ENCODE results near the gene CRAT. TPM values are rescaled to one million over a fixed set of nuclear protein-coding genes. Genes with fewer than 3 reads are reported as not detected.

CRAT gene
- polyA plus RNA-seq, 1 experiment: 24.3 TPM

DNA sequence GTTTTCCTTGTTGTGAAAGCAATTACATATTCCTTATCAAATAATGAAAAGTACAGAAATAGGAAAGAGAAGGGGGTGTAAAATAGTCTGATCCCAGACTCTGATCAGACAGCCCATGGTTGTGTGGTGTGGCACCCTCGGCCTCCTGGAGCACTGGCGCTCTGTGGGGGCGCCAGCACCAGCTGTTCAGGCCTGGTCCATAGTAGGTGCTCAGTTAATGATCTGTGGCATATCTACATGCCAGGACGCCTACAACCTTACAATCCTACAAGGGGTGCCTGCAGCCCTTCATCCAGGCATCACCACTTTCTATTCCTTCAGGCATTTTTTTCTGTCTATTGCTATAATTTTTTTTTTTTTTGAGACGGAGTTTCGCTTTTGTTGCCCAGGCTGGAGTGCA is 57.6 kb downstream of the CRAT start:
- Histone ChIP-seq H3K27ac (ENCODE audit: low read depth, low read length) (no peak overlapping the region), H3K4me3 (ENCODE audit: low read depth, low read length) (no peak overlapping the region), H3K27me3 (ENCODE audit: control insufficient read depth, insufficient read depth, low read length) (no peaks in the 10 kb centered on the region), H3K9me3 (ENCODE audit: control insufficient read depth, insufficient read depth, low read length) (no peaks in the 10 kb centered on the region)
- ChIA-PET CTCF (no interaction called here), POLR2A (no interaction called here)
- TF ChIP-seq, protein P1, sequence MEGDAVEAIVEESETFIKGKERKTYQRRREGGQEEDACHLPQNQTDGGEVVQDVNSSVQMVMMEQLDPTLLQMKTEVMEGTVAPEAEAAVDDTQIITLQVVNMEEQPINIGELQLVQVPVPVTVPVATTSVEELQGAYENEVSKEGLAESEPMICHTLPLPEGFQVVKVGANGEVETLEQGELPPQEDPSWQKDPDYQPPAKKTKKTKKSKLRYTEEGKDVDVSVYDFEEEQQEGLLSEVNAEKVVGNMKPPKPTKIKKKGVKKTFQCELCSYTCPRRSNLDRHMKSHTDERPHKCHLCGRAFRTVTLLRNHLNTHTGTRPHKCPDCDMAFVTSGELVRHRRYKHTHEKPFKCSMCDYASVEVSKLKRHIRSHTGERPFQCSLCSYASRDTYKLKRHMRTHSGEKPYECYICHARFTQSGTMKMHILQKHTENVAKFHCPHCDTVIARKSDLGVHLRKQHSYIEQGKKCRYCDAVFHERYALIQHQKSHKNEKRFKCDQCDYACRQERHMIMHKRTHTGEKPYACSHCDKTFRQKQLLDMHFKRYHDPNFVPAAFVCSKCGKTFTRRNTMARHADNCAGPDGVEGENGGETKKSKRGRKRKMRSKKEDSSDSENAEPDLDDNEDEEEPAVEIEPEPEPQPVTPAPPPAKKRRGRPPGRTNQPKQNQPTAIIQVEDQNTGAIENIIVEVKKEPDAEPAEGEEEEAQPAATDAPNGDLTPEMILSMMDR (IDR thresholded peaks at IDR 0.05; ENCODE audit: low read depth, low read length): no peak
- no peak for DNase-seq (ENCODE audit: low read depth, low spot score)

DNA sequence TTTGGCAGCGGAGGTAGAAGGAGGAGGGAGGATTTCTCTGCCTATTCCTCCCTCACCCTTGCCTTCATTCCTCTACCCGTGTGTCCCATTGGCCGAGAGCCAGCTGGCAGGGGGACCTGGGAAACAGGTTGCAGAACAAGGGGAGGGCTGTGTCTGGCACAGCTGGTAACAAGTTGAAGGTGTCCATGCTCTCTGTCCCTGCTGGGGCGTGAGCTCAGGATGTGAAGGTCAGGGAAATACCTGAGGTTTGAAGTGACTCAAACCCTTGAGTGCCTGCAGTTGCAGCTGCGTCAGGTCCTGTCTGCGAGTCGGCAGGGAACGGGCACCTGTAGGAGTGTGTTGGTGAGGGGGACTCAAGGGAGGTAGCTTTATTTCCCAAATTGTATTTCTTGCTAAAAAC is 58.0 kb downstream of the CRAT start:
- no peak for DNase-seq (ENCODE audit: low read depth, low spot score)
- Histone ChIP-seq H3K4me3 (ENCODE audit: low read depth, low read length) (no peak overlapping the region), H3K27ac (ENCODE audit: low read depth, low read length) (no peak overlapping the region), H3K27me3 (ENCODE audit: control insufficient read depth, insufficient read depth, low read length) (no peaks in the 10 kb centered on the region), H3K9me3 (ENCODE audit: control insufficient read depth, insufficient read depth, low read length) (no peaks in the 10 kb centered on the region)
- ChIA-PET POLR2A (no interaction called here), CTCF (no interaction called here)
- TF ChIP-seq, protein P1 (IDR thresholded peaks at IDR 0.05; ENCODE audit: low read depth, low read length): no peak

Other genes with a start within 250 kb of the CRAT start
- 5.2 and 7.0 TPM in 2 replicates for gene KYAT1, start 228.8 kb downstream of the CRAT start, polyA plus RNA-seq (2011; rRNA removed)
- 25.3 and 31.7 TPM in 2 replicates for gene LRRC8A, start 228.7 kb downstream of the CRAT start, polyA plus RNA-seq (2011; rRNA removed)
- gene PHYHD1, start 189.8 kb downstream of the CRAT start, polyA plus RNA-seq (2011; rRNA removed): 9.3 and 11.6 TPM in 2 replicates
- 31.4 and 31.8 TPM in 2 replicates for gene DOLK, start 163.2 kb downstream of the CRAT start, polyA plus RNA-seq (2011; rRNA removed)
- 46.3 and 52.1 TPM in 2 replicates for gene NUP188, start 163.1 kb downstream of the CRAT start, polyA plus RNA-seq (2011; rRNA removed)
- gene SH3GLB2, start 82.5 kb downstream of the CRAT start, polyA plus RNA-seq (2011; rRNA removed): 29.3 and 39.1 TPM in 2 replicates
- 10.6 and 13.1 TPM in 2 replicates for gene MIGA2, start 74.2 kb downstream of the CRAT start, polyA plus RNA-seq (2011; rRNA removed)
- gene DOLPP1, start 29.7 kb downstream of the CRAT start, polyA plus RNA-seq (2011; rRNA removed): 11.9 and 13.2 TPM in 2 replicates
- gene PTPA, start 622 bp upstream of the CRAT start, polyA plus RNA-seq (2011; rRNA removed): 140 and 159 TPM in 2 replicates
- 4.9 TPM in 2 replicates for gene IER5L, start 67.5 kb upstream of the CRAT start, polyA plus RNA-seq (2011; rRNA removed)

All from AG04450 (cell line).